ENCODE results near the gene STK32B. TPM values are rescaled to one million over a fixed set of nuclear protein-coding genes. Genes with fewer than 3 reads are reported as not detected.
"Not testable (repeated sequence)": the region's sequence is repeated elsewhere in the genome, so short reads cannot be mapped to it uniquely, and the experiment has no call there.

STK32B gene
- total and polyA plus RNA-seq, 3 donors from 2014 or later = 17.5 to 29.7 (median 22.6) TPM

- DNase-seq = no peak
- Histone ChIP-seq H3K36me3 (ENCODE audit: low read depth, missing control alignments) (no peaks in the 10 kb centered on the region), H3K4me3 (no peak overlapping the region), H3K9me3 (no peaks in the 10 kb centered on the region), H3K4me1 (no peaks in the 10 kb centered on the region), H3K27ac (no peak overlapping the region), H3K27me3 (no peaks in the 10 kb centered on the region)
- intact Hi-C loops (cut with DNase I; ENCODE audit: low total_unique reads) = no loop called here
- no peak for TF ChIP-seq POLR2A (IDR thresholded peaks at IDR 0.05)
- TF ChIP-seq CTCF (IDR thresholded peaks at IDR 0.05) = no peak
- WGBS, 2 donors = 88% methylated on average over 11 of the region's 11 CpGs
Observed at GRCh38 chr4:5276475-5277075, 225.3 kb downstream of the STK32B start.

GRCh38 chr4:5277079-5277478 lies 225.8 kb downstream of the STK32B start:
- DNase-seq = no peak
- H3K4me3 ChIP-seq = no peak overlapping the region
- WGBS, 2 donors = 90 to 93% methylated on average over 2 of the region's 2 CpGs
- intact Hi-C loops (cut with DNase I; ENCODE audit: low total_unique reads) = no loop called here
- H3K9me3 ChIP-seq = no peaks in the 10 kb centered on the region
- no peak overlapping the region for H3K27ac ChIP-seq
- H3K27me3 ChIP-seq = no peaks in the 10 kb centered on the region
- H3K36me3 ChIP-seq (ENCODE audit: low read depth, missing control alignments) = no peaks in the 10 kb centered on the region
- TF ChIP-seq POLR2A (IDR thresholded peaks at IDR 0.05) = no peak
- TF ChIP-seq CTCF (IDR thresholded peaks at IDR 0.05) = no peak
- no peaks in the 10 kb centered on the region for H3K4me1 ChIP-seq

DNA sequence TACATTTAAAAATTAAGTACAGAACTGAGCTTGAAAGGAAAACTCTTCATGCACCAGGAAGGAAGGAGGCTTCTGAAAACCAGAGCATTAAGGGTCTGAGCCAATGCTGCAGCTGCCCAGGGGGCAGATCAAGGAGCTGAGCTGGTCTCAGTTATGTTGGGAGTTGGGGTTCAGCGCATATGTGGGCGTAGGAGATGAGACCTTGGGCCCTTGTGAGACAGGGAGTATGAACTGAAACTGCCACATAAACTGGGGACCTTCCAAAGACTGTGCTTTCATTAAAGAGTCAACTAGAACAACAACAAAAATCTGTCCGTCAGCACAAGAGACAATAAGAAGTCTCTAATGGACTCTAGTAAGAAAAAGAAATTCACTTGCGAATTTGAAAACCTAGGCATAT lies 226.9 kb downstream of the STK32B start:
- Histone ChIP-seq H3K27me3 (no peaks in the 10 kb centered on the region), H3K27ac (no peak overlapping the region), H3K36me3 (ENCODE audit: low read depth, missing control alignments) (no peaks in the 10 kb centered on the region), H3K9me3 (no peaks in the 10 kb centered on the region), H3K4me3 (no peak overlapping the region), H3K4me1 (no peaks in the 10 kb centered on the region)
- 75 to 92% methylated on average over 4 of the region's 4 CpGs for WGBS, 2 donors
- no peak for DNase-seq
- intact Hi-C loops (cut with DNase I; ENCODE audit: low total_unique reads) = no loop called here
- no peak for TF ChIP-seq POLR2A (IDR thresholded peaks at IDR 0.05)
- TF ChIP-seq CTCF (IDR thresholded peaks at IDR 0.05) = no peak

GRCh38 chr4:5280069-5280468 lies 228.8 kb downstream of the STK32B start:
- H3K36me3 ChIP-seq (ENCODE audit: low read depth, missing control alignments); intact Hi-C loops (cut with DNase I; ENCODE audit: low total_unique reads); H3K27me3 ChIP-seq; H3K4me3 ChIP-seq; H3K27ac ChIP-seq; DNase-seq; H3K9me3 ChIP-seq; H3K4me1 ChIP-seq: not testable (repeated sequence)
- 73 to 82% methylated on average over 1 of the region's 1 CpG for WGBS, 2 donors

GRCh38 chr4:5280828-5281227 lies 229.5 kb downstream of the STK32B start:
- TF ChIP-seq CTCF (IDR thresholded peaks at IDR 0.05) (no peak), POLR2A (IDR thresholded peaks at IDR 0.05) (no peak)
- Histone ChIP-seq H3K4me3 (no peak overlapping the region), H3K9me3 (no peaks in the 10 kb centered on the region), H3K27me3 (no peaks in the 10 kb centered on the region), H3K36me3 (ENCODE audit: low read depth, missing control alignments) (no peaks in the 10 kb centered on the region), H3K4me1 (no peaks in the 10 kb centered on the region), H3K27ac (no peak overlapping the region)
- intact Hi-C loops (cut with DNase I; ENCODE audit: low total_unique reads) = no loop called here
- WGBS, 2 donors = 81 to 83% methylated on average over 4 of the region's 4 CpGs
- DNase-seq = no peak
